ENCODE results near the gene RBM33. TPM values are rescaled to one million over a fixed set of nuclear protein-coding genes. Genes with fewer than 3 reads are reported as not detected.

Gene RBM33
- total RNA-seq, 1 donor from 2014 or later, result 109 TPM

- intact Hi-C loops (cut with DNase I), result no loop called here
- no peak for DNase-seq (ENCODE audit: low spot score)
- no peak for ATAC-seq
These were observed 151.5 kb downstream of the RBM33 start for GRCh38 chr7:155795951-155796350.

- intact Hi-C loops (cut with DNase I), result no loop called here
- ATAC-seq, result peak; percentile 71
- DNase-seq (ENCODE audit: low spot score), result peak; percentile 78
These were observed 152.2 kb downstream of the RBM33 start for GRCh38 chr7:155796381-155797261.

- intact Hi-C loops (cut with DNase I), result no loop called here
These were observed 153.1 kb downstream of the RBM33 start for GRCh38 chr7:155797262-155798250.

GRCh38 chr7:155798673-155799439 is 154.4 kb downstream of the RBM33 start:
- ATAC-seq (no peak), DNase-seq (ENCODE audit: low spot score) (no peak)
- intact Hi-C loops (cut with DNase I), result no loop called here

More at GRCh38 chr7:155797262-155798250, 153.1 kb downstream of the RBM33 start:
- ATAC-seq (no peak), DNase-seq (ENCODE audit: low spot score) (no peak)

- no peak for DNase-seq (ENCODE audit: low spot score)
- no peak for ATAC-seq
- intact Hi-C loops (cut with DNase I), result no loop called here
These were observed 155.1 kb downstream of the RBM33 start for GRCh38 chr7:155799514-155799913.

GRCh38 chr7:155800301-155800700 is 155.8 kb downstream of the RBM33 start:
- intact Hi-C loops (cut with DNase I), result no loop called here
- DNase-seq (ENCODE audit: low spot score), result no peak
- ATAC-seq, result no peak

GRCh38 chr7:155800741-155801267 is 156.3 kb downstream of the RBM33 start:
- intact Hi-C loops (cut with DNase I), result no loop called here
- DNase-seq (ENCODE audit: low spot score) (no peak), ATAC-seq (no peak)

GRCh38 chr7:155802291-155802690 is 157.8 kb downstream of the RBM33 start:
- ATAC-seq, result no peak
- intact Hi-C loops (cut with DNase I), result no loop called here
- DNase-seq (ENCODE audit: low spot score), result no peak

GRCh38 chr7:155802906-155803417 is 158.5 kb downstream of the RBM33 start:
- ATAC-seq (no peak), DNase-seq (ENCODE audit: low spot score) (no peak)
- intact Hi-C loops (cut with DNase I), result no loop called here

GRCh38 chr7:155803418-155804376 is 159.2 kb downstream of the RBM33 start:
- intact Hi-C loops (cut with DNase I), result no loop called here
- ATAC-seq, result no peak
- peak; percentile 48 for DNase-seq (ENCODE audit: low spot score)

GRCh38 chr7:155804431-155804831 is 160.0 kb downstream of the RBM33 start:
- intact Hi-C loops (cut with DNase I), result no loop called here
- no peak for ATAC-seq
- no peak for DNase-seq (ENCODE audit: low spot score)

GRCh38 chr7:155804897-155805825 is 160.7 kb downstream of the RBM33 start:
- ATAC-seq (peak; percentile 52), DNase-seq (ENCODE audit: low spot score) (no peak)
- intact Hi-C loops (cut with DNase I), result no loop called here

GRCh38 chr7:155805826-155806095 is 161.3 kb downstream of the RBM33 start:
- DNase-seq (ENCODE audit: low spot score) (no peak), ATAC-seq (no peak)
- intact Hi-C loops (cut with DNase I), result no loop called here

GRCh38 chr7:155806096-155806871 is 161.8 kb downstream of the RBM33 start:
- intact Hi-C loops (cut with DNase I), result no loop called here
- ATAC-seq (no peak), DNase-seq (ENCODE audit: low spot score) (no peak)

GRCh38 chr7:155807065-155807671 is 162.7 kb downstream of the RBM33 start:
- intact Hi-C loops (cut with DNase I), result no loop called here
- DNase-seq (ENCODE audit: low spot score) (no peak), ATAC-seq (no peak)
